Fibroblast of lung (primary cell): Measurements from ENCODE around the gene CPT1C. TPM values are rescaled to one million over a fixed set of nuclear protein-coding genes. Genes with fewer than 3 reads are reported as not detected.

Source experiments
- DNase-seq, 2 donors: peaks; one replicate each; pipeline versions ENCODE4 v3.0.0 to v3.0.0-alpha.2; 2010; ENCODE audit warnings: low read depth in 2 of 2
- H2AFZ ChIP-seq: 2 replicates; pipeline ENCODE4 v1.5.1; 2012; ENCODE audit warnings: low read length, control low read depth, inconsistent platforms
- H3K27ac ChIP-seq: 2 replicates; pipeline ENCODE4 v1.5.1; 2011; ENCODE audit warnings: low read length, control low read depth; ENCODE audit not compliant: insufficient read depth
- H3K27me3 ChIP-seq: 2 replicates; pipeline ENCODE4 v1.5.1; 2011; ENCODE audit warnings: mild to moderate bottlenecking, low read length; ENCODE audit not compliant: control insufficient read depth, insufficient read depth
- H3K36me3 ChIP-seq: 2 replicates; pipeline ENCODE4 v1.5.1; 2011; ENCODE audit warnings: low read length; ENCODE audit not compliant: control insufficient read depth, insufficient read depth
- H3K4me1 ChIP-seq: 2 replicates; pipeline ENCODE4 v1.5.1; 2011; ENCODE audit warnings: low read length; ENCODE audit not compliant: control insufficient read depth, insufficient read depth; ENCODE audit errors: extremely low read depth
- H3K4me2 ChIP-seq: 2 replicates; pipeline ENCODE4 v1.5.1; 2011; ENCODE audit warnings: low read length, control low read depth; ENCODE audit not compliant: insufficient read depth; ENCODE audit errors: extremely low read depth
- H3K4me3 ChIP-seq, 4 experiments: fragments of 200-600 bp in 1 of 4; sonication (generic) in 1 of 4; replicated peaks in 1 of 4; 2 replicates each; pipeline ENCODE4 v1.5.1; 2011 to 2016; ENCODE audit warnings: low read length in 4 of 4, low read depth in 3 of 4, mild to moderate bottlenecking in 3 of 4, control low read depth in 2 of 4, inconsistent platforms in 1 of 4, mixed read lengths in 1 of 4; ENCODE audit not compliant: insufficient read depth in 1 of 4; ENCODE audit errors: control extremely low read depth in 1 of 4
- H3K79me2 ChIP-seq: 2 replicates; pipeline ENCODE4 v1.5.1; 2012; ENCODE audit warnings: mild to moderate bottlenecking, low read length, inconsistent platforms; ENCODE audit not compliant: control insufficient read depth, insufficient read depth
- H3K9ac ChIP-seq: 2 replicates; pipeline ENCODE4 v1.5.1; 2011; ENCODE audit warnings: mild to moderate bottlenecking, low read length, control low read depth; ENCODE audit not compliant: insufficient read depth
- H3K9me3 ChIP-seq: 2 replicates; pipeline ENCODE4 v1.5.1; 2012; ENCODE audit warnings: low read depth, low read length; ENCODE audit not compliant: control insufficient read depth, insufficient read depth
- H4K20me1 ChIP-seq: 2 replicates; pipeline ENCODE4 v1.5.1; 2011; ENCODE audit warnings: low read length; ENCODE audit not compliant: control insufficient read depth, insufficient read depth; ENCODE audit errors: extremely low read depth
- EZH2 ChIP-seq: IDR thresholded peaks from 2 replicates; pipeline ENCODE4 v1.5.1; 2012; ENCODE audit warnings: low read length, control low read depth, mild to moderate bottlenecking; ENCODE audit errors: missing control alignments
- polyA plus RNA-seq, 2 donors: library from polyadenylated mRNA; depleted of rRNA in 1 of 2; stranded (reverse) in 1 of 2; unstranded in 1 of 2; fragments of >200 nt; gene quantifications; 2 replicates each; pipeline ENCODE4 v1.2.1, GENCODE V29; 2011 to 2012; ENCODE audit warnings: missing spikeins in 1 of 2
- total RNA-seq: library from RNA; depleted of rRNA; stranded (reverse); fragments of >200 nt; gene quantifications from 2 replicates; pipeline ENCODE4 v1.2.1, GENCODE V29; 2014
- TF ChIP-seq, protein P1 (sequence below), 2 donors: IDR thresholded peaks in 1 of 2; conservative IDR thresholded peaks in 1 of 2; 1 replicate in 1 of 2; 2 replicates in 1 of 2; pipeline ENCODE4 v1.5.1; 2011 to 2012; ENCODE audit warnings: low read length in 2 of 2, control low read depth in 1 of 2, inconsistent platforms in 1 of 2, low read depth in 1 of 2, mild to moderate bottlenecking in 1 of 2

CPT1C gene
- total and polyA plus RNA-seq, 2 donors (not counting 1 experiment from before 2014, with no cell fraction given) = 20.0 to 31.2 TPM

DNA sequence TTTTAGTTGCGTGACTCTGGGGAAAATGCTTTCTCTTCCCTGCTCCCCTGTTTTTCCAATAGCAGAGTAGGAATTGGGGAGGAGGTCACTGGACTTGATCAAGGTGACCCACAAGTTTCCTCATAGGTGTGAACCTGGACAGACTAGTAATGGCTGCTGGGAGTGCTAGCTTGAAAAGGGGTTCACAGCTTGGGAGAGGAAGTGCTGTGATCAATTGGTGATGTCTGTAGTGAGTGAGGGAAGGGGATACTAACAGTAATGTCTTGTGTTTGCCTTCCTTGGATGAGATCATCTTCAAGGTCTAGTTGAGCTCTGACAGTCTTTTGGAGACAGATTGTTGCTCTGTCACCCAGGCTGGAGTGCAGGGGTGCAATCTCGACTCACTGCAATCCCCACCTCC lies 23.4 kb upstream of the CPT1C start:
- H3K9me3 ChIP-seq = no peaks in the 10 kb centered on the region
- H3K79me2 ChIP-seq = peaks cover 16% of the 10 kb centered on the region
- TF ChIP-seq, protein P1, sequence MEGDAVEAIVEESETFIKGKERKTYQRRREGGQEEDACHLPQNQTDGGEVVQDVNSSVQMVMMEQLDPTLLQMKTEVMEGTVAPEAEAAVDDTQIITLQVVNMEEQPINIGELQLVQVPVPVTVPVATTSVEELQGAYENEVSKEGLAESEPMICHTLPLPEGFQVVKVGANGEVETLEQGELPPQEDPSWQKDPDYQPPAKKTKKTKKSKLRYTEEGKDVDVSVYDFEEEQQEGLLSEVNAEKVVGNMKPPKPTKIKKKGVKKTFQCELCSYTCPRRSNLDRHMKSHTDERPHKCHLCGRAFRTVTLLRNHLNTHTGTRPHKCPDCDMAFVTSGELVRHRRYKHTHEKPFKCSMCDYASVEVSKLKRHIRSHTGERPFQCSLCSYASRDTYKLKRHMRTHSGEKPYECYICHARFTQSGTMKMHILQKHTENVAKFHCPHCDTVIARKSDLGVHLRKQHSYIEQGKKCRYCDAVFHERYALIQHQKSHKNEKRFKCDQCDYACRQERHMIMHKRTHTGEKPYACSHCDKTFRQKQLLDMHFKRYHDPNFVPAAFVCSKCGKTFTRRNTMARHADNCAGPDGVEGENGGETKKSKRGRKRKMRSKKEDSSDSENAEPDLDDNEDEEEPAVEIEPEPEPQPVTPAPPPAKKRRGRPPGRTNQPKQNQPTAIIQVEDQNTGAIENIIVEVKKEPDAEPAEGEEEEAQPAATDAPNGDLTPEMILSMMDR (conservative IDR thresholded peaks at IDR 0.05 in 1 of 2, IDR thresholded peaks at IDR 0.05 in 1 of 2; ENCODE audit: low read depth in 1 of 2, low read length in 2 of 2) = no peak
- TF ChIP-seq EZH2 = no peak
- no peak overlapping the region for H2AFZ ChIP-seq
- peak overlapping the region; percentile 27 for H3K4me2 ChIP-seq
- H3K4me3 ChIP-seq = no peak overlapping the region
- H3K27ac ChIP-seq = no peak overlapping the region
- DNase-seq = no peak
- no peaks in the 10 kb centered on the region for H4K20me1 ChIP-seq
- no peak overlapping the region for H3K9ac ChIP-seq
- H3K27me3 ChIP-seq = no peaks in the 10 kb centered on the region
- H3K4me1 ChIP-seq = peaks cover 7% of the 10 kb centered on the region
- H3K36me3 ChIP-seq = peaks cover 3% of the 10 kb centered on the region

DNA sequence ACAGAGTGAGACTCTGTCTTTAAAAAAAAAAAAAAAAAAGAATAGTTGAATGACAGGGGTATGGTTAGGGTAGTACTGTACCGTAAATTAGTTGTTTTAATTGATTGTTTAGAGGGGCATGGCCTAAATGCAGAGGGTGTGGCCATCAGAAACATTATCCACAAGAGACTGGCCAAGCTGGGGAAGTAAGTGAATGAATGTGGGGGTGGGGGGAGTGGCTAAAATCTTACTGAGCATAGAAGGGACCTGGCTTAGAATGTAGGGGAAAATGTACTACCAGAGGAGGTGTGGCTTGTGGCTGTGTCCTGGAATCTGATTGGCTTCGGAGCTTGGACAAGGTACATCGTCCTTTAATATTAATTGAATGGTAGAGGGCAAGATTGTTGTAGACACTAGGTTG lies 21.4 kb upstream of the CPT1C start:
- no peaks in the 10 kb centered on the region for H4K20me1 ChIP-seq
- H2AFZ ChIP-seq = no peak overlapping the region
- H3K4me3 ChIP-seq = no peak overlapping the region
- TF ChIP-seq EZH2 = no peak
- TF ChIP-seq, protein P1 (conservative IDR thresholded peaks at IDR 0.05 in 1 of 2, IDR thresholded peaks at IDR 0.05 in 1 of 2; ENCODE audit: low read depth in 1 of 2, low read length in 2 of 2) = no peak
- H3K9ac ChIP-seq = no peak overlapping the region
- H3K27me3 ChIP-seq = no peaks in the 10 kb centered on the region
- peaks cover 16% of the 10 kb centered on the region for H3K79me2 ChIP-seq
- peaks cover 7% of the 10 kb centered on the region for H3K4me1 ChIP-seq
- no peaks in the 10 kb centered on the region for H3K9me3 ChIP-seq
- H3K4me2 ChIP-seq = no peak overlapping the region
- H3K27ac ChIP-seq = no peak overlapping the region
- no peak for DNase-seq
- peaks cover 2% of the 10 kb centered on the region for H3K36me3 ChIP-seq

DNA sequence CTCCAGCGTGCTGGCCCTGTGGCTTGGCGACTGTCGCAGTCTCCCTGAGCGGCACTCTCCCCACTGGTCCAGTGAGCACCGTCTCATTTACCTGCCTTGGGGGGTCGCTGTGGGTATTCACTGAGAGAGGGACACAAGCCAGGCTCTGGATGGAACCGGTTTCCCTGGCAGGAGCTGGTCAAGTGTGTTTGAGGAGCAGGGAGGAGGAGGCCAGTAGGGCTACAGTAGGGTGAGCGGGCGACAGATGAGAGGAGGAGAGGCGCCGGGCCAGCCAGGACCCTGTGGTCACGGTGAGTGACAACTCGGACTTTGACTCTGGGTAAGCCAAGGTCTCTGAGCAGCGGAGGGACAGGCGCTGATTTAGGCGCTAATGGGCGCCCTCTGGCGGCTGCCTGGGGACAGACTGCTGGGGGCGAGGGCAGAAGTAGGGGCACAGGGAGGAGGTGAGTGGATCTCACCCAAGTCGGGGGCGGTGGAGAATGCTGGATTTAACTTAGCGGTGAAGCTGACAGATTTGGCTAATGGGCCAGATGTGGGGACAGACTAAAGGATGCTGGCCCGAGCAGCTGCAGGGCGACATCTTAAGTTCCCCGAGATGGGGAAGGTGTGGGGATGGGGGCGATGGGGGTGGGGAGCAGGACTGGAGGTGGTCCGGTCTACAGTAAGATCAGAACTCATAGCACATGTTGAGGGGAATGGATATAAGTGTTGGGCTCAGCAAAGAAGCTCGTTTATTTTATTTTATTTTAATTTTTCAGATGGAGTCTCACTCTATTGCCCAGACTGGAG lies 18.6 kb upstream of the CPT1C start:
- DNase-seq = peak; percentile 52 to 66
- Histone ChIP-seq H4K20me1 (no peaks in the 10 kb centered on the region), H2AFZ (peak overlapping the region; percentile 93), H3K36me3 (peaks cover 2% of the 10 kb centered on the region), H3K9me3 (no peaks in the 10 kb centered on the region), H3K4me1 (peaks cover 3% of the 10 kb centered on the region), H3K9ac (no peak overlapping the region), H3K4me2 (peak overlapping the region; percentile 44), H3K27ac (peak overlapping the region; percentile 38), H3K27me3 (no peaks in the 10 kb centered on the region), H3K4me3 (no peak overlapping the region), H3K79me2 (peaks cover 2% of the 10 kb centered on the region)
- TF ChIP-seq, protein P1 (conservative IDR thresholded peaks at IDR 0.05 in 1 of 2, IDR thresholded peaks at IDR 0.05 in 1 of 2; ENCODE audit: low read depth in 1 of 2, low read length in 2 of 2) = peak; percentile 92 to 98
- TF ChIP-seq EZH2 = no peak
